K562 (cell line): ENCODE data around the gene ABCG2. TPM values are rescaled to one million over a fixed set of nuclear protein-coding genes. Genes with fewer than 3 reads are reported as not detected.

Experiments used
- ATAC-seq: fragments of 200-7000 bp; cut with Tn5 transposase; 3 replicates; pipeline ENCODE4 v1.9.1; 2020; ENCODE audit warnings: moderate library complexity
- BruUV-seq: library from RNA; stranded (reverse); fragments of 400-500 nt; replicated peaks from 2 replicates; lab custom pipeline; 2021; lab: Mats Ljungman, UMichigan
- CTCF ChIA-PET: fragments of 300-600 bp; formaldehyde crosslinking; extraction: SDS; loops from one replicate; lab custom pipeline; 2021; ENCODE audit warnings: low intra/inter-chr PET ratio; lab: Yijun Ruan, JAX
- POLR2A ChIA-PET: fragments of 300-600, 350-650 bp; sonication (Branson Sonifier 250); formaldehyde crosslinking; extraction: SDS; loops from one replicate; lab custom pipeline; 2021; ENCODE audit warnings: antibody characterized with exemption, inconsistent platforms; lab: Yijun Ruan, JAX
- DNase-seq, 4 experiments: peaks; one replicate each; pipeline versions ENCODE4 v3.0.0 to v3.0.0-alpha.2; 2011 to 2018; ENCODE audit warnings: low spot score in 3 of 4, mixed read lengths in 3 of 4; ENCODE audit errors: extremely low read depth in 1 of 4
- FAIRE-seq: peaks from 2 replicates; lab custom pipeline; 2011; peaks lifted over from hg19 to GRCh38; lab: Jason Lieb, UNC
- H2AFZ ChIP-seq: 2 replicates; pipeline ENCODE4 v1.6.0; 2011; ENCODE audit warnings: low read depth, low read length, control low read depth, inconsistent platforms
- H3K27ac ChIP-seq: fragments of 200-600 bp; 3 replicates; pipeline ENCODE4 v1.8.0; 2011; ENCODE audit warnings: low read depth, mild to moderate bottlenecking, control low read depth, inconsistent platforms, low read length, moderate library complexity, mixed read lengths; ENCODE audit errors: extremely low read depth
- H3K27me3 ChIP-seq, 2 experiments: fragments of 300-600 bp in 1 of 2; 2 replicates in 1 of 2; 3 replicates in 1 of 2; pipeline versions ENCODE4 v1.6.0 to v1.8.0; 2011; ENCODE audit warnings: inconsistent platforms in 2 of 2, low read length in 2 of 2, mild to moderate bottlenecking in 1 of 2, mixed read lengths in 1 of 2, moderate library complexity in 1 of 2; ENCODE audit not compliant: control insufficient read depth in 2 of 2, insufficient read depth in 2 of 2
- H3K36me3 ChIP-seq: fragments of 300-600 bp; 3 replicates; pipeline ENCODE4 v1.8.0; 2011; ENCODE audit warnings: mild to moderate bottlenecking, low read length, inconsistent platforms; ENCODE audit not compliant: control insufficient read depth, insufficient read depth
- H3K4me1 ChIP-seq, 2 experiments: fragments of 200-600 bp in 1 of 2; replicated peaks in 1 of 2; 2 replicates in 1 of 2; 3 replicates in 1 of 2; pipeline versions ENCODE4 v1.5.1 to v1.8.0; 2011; ENCODE audit warnings: inconsistent platforms in 2 of 2, low read length in 2 of 2, mild to moderate bottlenecking in 1 of 2, mixed read lengths in 1 of 2, moderate library complexity in 1 of 2; ENCODE audit not compliant: control insufficient read depth in 2 of 2, insufficient read depth in 2 of 2
- H3K4me2 ChIP-seq: 2 replicates; pipeline ENCODE4 v1.6.1; 2011; ENCODE audit warnings: low read length, control low read depth, inconsistent platforms, mixed read lengths; ENCODE audit not compliant: insufficient read depth
- H3K4me3 ChIP-seq: fragments of 200-600 bp; sonication (generic), shearing (Covaris generic); 2 replicates; pipeline ENCODE4 v1.5.1; 2016; ENCODE audit warnings: control low read depth, inconsistent platforms
- H3K79me2 ChIP-seq: fragments of 200-600 bp; 3 replicates; pipeline ENCODE4 v1.8.0; 2011; ENCODE audit warnings: low read length, inconsistent platforms; ENCODE audit not compliant: control insufficient read depth, insufficient read depth
- H3K9ac ChIP-seq, 2 experiments: 2 replicates each; pipeline versions ENCODE4 v1.6.0 to v1.6.1; 2011; ENCODE audit warnings: low read depth in 2 of 2, low read length in 2 of 2, control low read depth in 1 of 2, inconsistent platforms in 1 of 2, mild to moderate bottlenecking in 1 of 2, mixed read lengths in 1 of 2; ENCODE audit not compliant: insufficient read depth in 1 of 2
- H3K9me1 ChIP-seq: one replicate; pipeline ENCODE4 v1.6.0; 2011; ENCODE audit warnings: inconsistent platforms, mild to moderate bottlenecking, low read length, moderate library complexity; ENCODE audit not compliant: control insufficient read depth, insufficient read depth
- H3K9me3 ChIP-seq: replicated peaks from 2 replicates; pipeline ENCODE4 v1.5.1; 2011; ENCODE audit warnings: low read depth, low read length, inconsistent platforms; ENCODE audit not compliant: control insufficient read depth, insufficient read depth
- H4K20me1 ChIP-seq: replicated peaks from 2 replicates; pipeline ENCODE4 v1.6.1; 2011; ENCODE audit warnings: low read length, inconsistent platforms, mixed read lengths; ENCODE audit not compliant: control insufficient read depth, insufficient read depth
- C11orf30 ChIP-seq: fragments of 450-650 bp; IDR thresholded peaks from 2 replicates; pipeline ENCODE4 v1.6.1; 2016; ENCODE audit warnings: low read depth, mild to moderate bottlenecking
- COPS2 ChIP-seq: fragments of 450-650 bp; conservative IDR thresholded peaks from 2 replicates; pipeline ENCODE4 v1.6.1; 2016; ENCODE audit warnings: mild to moderate bottlenecking, moderate library complexity
- CSDE1 ChIP-seq, 2 experiments: fragments of 450-650 bp; IDR thresholded peaks; 2 replicates each; pipeline ENCODE4 v1.6.1; 2016; ENCODE audit warnings: mild to moderate bottlenecking in 1 of 2
- ILK ChIP-seq: fragments of 450-650 bp; IDR thresholded peaks from 2 replicates; pipeline ENCODE4 v1.6.1; 2016; ENCODE audit warnings: missing genetic modification characterization, low read depth, mild to moderate bottlenecking, missing compliant biosample characterization, moderate library complexity, borderline replicate concordance
- MAFF ChIP-seq: IDR thresholded peaks from 2 replicates; pipeline ENCODE4 v1.6.1; 2012; ENCODE audit warnings: low read length, improper control_type of control experiment
- MAFG ChIP-seq: fragments of 450-650 bp; conservative IDR thresholded peaks from 2 replicates; pipeline ENCODE4 v1.6.1; 2016; ENCODE audit warnings: missing genetic modification characterization, missing compliant biosample characterization
- MAFK ChIP-seq: IDR thresholded peaks from 2 replicates; pipeline ENCODE4 v1.6.1; 2011; ENCODE audit warnings: low read length, improper control_type of control experiment
- PRMT5 ChIP-seq: sonication (generic); formaldehyde crosslinking; IDR thresholded peaks from 2 replicates; pipeline ENCODE4 v1.5.0; 2020; ENCODE audit warnings: missing genetic modification reagents
- SMARCA4 ChIP-seq: fragments of 450-650 bp; IDR thresholded peaks from 2 replicates; pipeline ENCODE4 v1.6.1; 2016
- ZNF316 ChIP-seq: fragments of 450-650 bp; IDR thresholded peaks from 2 replicates; pipeline ENCODE4 v1.6.1; 2016
- WGBS: fragments of 100-300 bp; shearing (Covaris generic); methylation state at CpG from one replicate; pipeline ENCODE4 v1.1.6; 2016; ENCODE audit warnings: low coverage, mixed read lengths; ENCODE audit not compliant: insufficient coverage; ENCODE audit errors: missing lambda C conversion rate; 5-methylcytosine and 5-hydroxymethylcytosine counted together
- in situ Hi-C: fragments of 300-500 bp; cut with MboI; formaldehyde crosslinking; loops from 4 replicates; pipeline ENCODE4 v1.15.0; 2018; ENCODE audit warnings: inconsistent platforms, mixed read lengths
- intact Hi-C: fragments of 100-400 bp; cut with micrococcal nuclease; formaldehyde crosslinking; loops from 2 replicates; pipeline ENCODE4 v1.14.2; 2022
- polyA plus RNA-seq, 8 experiments: library from polyadenylated mRNA; depleted of rRNA in 4 of 8; stranded (reverse) in 5 of 8; unstranded in 3 of 8; fragments of >200 nt; fragmentation: Nextera tagmentation in 2 of 8; fragmentation: Illumina TruSeq in 1 of 8; extraction: Ambion mirVana in 2 of 8; extraction: Trizol in 1 of 8; gene quantifications; 2 replicates each; pipeline versions ENCODE4 v1.2.1 to v1.2.3, GENCODE V29; 2011 to 2014; ENCODE audit warnings: inconsistent platforms in 1 of 8, missing spikeins in 1 of 8
- total RNA-seq, 7 experiments: library from RNA; depleted of rRNA in 6 of 7; stranded (reverse); fragments of >200 nt in 6 of 7; fragmentation: Illumina TruSeq in 2 of 7; extraction: Trizol in 2 of 7; gene quantifications; 2 replicates each; pipeline versions ENCODE4 v1.2.1 to v1.2.3, GENCODE V29; 2011 to 2021; ENCODE audit warnings: low replicate concordance in 1 of 7

ABCG2 gene
- total and polyA plus RNA-seq, 9 of the 15 experiments (the other 6 are each of a cell fraction or from before 2014, with no cell fraction given) = 0.01 to 0.36 (median 0.11) TPM; not detected in 4

DNA sequence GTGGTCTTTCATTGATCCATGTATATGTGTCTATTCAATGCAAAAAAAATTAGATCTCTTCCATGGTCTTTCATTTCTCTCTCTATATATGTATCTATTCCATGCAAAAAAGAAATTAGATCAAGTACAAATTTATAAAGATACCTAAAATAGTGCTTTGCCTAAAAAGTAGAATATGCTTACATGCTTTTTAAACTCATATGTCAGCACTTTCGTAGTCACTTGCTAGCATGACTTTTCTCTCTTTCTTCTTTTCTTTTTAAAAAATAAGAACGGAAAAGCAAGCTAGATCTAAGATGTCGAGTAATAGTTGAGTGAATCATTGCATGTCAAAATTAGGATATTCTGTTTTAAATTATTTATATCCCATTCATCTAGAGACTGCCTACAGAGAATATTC is 100.1 kb downstream of the ABCG2 start:
- Histone ChIP-seq H4K20me1 (no peaks in the 10 kb centered on the region), H3K79me2 (no peaks in the 10 kb centered on the region), H2AFZ (no peak overlapping the region), H3K27ac (no peak overlapping the region), H3K4me2 (no peak overlapping the region), H3K4me1 (no peaks in the 10 kb centered on the region), H3K36me3 (no peaks in the 10 kb centered on the region), H3K27me3 (no peaks in the 10 kb centered on the region), H3K9ac (no peak overlapping the region), H3K4me3 (no peak overlapping the region), H3K9me1 (no peaks in the 10 kb centered on the region)
- intact Hi-C loops (no loop called here), in situ Hi-C loops (no loop called here)
- FAIRE-seq = no peak
- 7% methylated on average over 3 of the region's 3 CpGs for WGBS
- ATAC-seq = no peak
- no TSS peak for BruUV-seq
- ChIA-PET CTCF (no interaction called here), POLR2A (no interaction called here)
- TF ChIP-seq MAFK (peak; percentile 48), MAFF (peak; percentile 48; the same call in 1 of the 2 replicates), C11orf30 (peak; percentile 54; the same call in 1 of the 2 replicates), ZNF316 (peak; percentile 77), ILK (tag) (no peak), MAFG (tag) (peak; percentile 35; the same call in 1 of the 2 replicates), PRMT5 (no peak), SMARCA4 (no peak), COPS2 (no peak), CSDE1 (IDR thresholded peaks at IDR 0.05) (no peak)
- TF ChIP-seq, all 486 proteins: peak for 5
- H3K9me3 ChIP-seq = no peaks in the 10 kb centered on the region
- no peak for DNase-seq
